ENCODE data around the gene CACNA1C.

CACNA1C gene

GRCh38 chr12:2284857-2285256, 232.1 kb downstream of the CACNA1C start:
- no peak for DNase-seq

DNA sequence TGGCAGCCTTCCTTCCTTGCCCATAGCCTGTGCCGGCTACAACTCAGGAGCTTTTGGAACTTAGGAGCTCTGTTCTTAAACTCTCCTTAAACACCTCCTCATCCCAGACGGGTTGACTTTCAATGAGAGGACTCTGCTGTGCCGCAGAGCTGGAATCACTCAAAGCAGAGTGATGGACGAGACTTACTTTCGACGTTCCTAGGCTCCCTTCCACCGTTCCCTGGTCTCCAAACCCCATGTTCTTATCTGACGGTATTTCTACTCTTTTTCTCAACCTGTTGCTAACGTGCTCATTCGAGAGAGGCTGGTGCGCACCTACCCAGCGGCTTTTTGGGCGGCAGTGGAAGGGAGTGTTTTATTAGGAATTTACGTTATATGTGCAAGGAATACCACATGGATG, 232.7 kb downstream of the CACNA1C start:
- DNase-seq = no peak

DNA sequence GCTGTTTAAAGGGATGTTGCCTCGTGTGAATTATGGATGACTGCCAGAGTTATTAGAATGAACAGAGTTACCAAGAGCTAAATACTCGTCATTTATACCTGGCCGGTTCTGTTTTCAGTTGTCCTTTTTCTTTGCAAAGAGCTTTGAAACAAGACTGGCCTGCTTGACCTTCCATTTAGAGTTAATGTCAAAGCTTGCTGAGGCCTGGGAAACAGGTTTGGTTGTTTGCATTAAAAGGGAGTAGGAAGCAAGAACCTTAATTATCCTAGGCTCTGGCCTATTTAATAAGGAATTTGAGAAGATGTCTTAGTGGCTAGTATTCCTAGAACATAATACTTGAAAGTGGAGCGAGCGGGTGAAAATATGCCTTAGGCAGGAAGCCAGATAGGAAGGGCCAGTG, 233.3 kb downstream of the CACNA1C start:
- DNase-seq = no peak

- DNase-seq = no peak
Measured at GRCh38 chr12:2286461-2287131, 233.8 kb downstream of the CACNA1C start.

- no peak for DNase-seq
Measured at GRCh38 chr12:2287151-2287550, 234.4 kb downstream of the CACNA1C start.

GRCh38 chr12:2287589-2287988, 234.8 kb downstream of the CACNA1C start:
- no peak for DNase-seq

GRCh38 chr12:2288001-2288400, 235.2 kb downstream of the CACNA1C start:
- DNase-seq = no peak

- no peak for DNase-seq
Measured at GRCh38 chr12:2288471-2288870, 235.7 kb downstream of the CACNA1C start.

- DNase-seq = no peak
Measured at GRCh38 chr12:2288875-2289274, 236.1 kb downstream of the CACNA1C start.

DNA sequence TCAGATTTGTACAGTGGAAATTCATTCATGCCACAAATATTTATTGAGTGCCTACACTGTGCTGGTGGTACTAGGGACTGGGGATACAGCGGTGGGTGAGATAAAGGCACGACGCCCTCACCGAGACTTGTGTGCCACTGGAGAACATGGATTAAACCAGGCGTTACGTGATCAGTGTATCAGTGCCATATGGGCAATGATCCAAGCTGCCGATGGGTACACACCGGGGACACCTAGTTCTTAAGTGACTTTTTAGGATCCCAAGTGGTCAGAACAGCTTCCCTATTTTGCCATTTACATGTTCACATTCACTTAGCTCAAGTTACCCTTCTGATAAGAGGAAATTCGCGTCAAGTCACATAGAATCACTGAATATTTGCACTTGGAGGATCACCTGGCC, 236.7 kb downstream of the CACNA1C start:
- DNase-seq = no peak

DNA sequence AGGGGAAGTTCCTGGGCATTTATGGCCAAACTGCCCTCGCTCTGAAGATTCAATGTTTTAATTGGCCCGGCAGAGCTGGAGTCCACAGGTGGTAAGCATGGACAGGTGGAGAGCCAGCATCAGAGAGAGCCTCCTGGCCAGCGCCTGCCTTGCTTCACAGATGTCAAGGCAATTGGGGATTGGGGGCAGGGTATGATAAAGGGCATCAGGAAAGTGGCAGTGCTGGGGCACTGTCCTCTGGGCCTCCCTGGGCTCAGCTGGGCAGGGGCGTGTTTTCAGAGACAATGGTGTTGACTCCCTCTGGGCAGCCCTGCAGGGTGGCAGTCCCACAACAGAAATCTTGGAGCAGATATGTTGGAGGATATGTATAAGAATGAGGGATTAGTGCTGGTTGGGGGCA, 237.3 kb downstream of the CACNA1C start:
- DNase-seq = no peak

DNA sequence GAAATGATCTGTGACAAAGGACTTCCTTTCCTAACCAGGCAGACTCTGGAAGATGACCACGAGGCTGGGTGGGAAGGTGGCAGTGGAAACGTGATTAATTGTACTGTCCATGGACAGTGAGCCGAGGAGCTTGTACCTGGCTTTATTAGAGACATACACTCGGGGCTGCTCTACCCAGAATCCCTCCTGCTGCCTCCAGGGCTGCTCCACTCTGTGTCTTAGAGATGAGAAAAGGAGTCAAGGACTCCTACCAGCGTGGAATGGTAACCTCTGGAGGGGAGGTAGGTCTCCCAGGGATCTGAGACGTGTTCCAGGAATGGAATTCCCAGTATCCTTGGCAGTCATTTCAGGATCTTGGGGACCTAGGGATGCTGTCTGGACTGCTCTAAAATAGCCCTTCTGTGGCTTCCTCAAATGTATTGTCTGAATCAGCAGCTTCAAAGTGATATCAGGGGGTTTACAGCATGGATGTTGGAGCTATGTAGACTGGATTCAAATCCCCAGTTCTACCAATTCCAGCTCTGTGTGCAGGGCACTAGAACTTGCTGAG, 237.8 kb downstream of the CACNA1C start:
- no peak for DNase-seq

GRCh38 chr12:2291182-2291832, 238.5 kb downstream of the CACNA1C start:
- DNase-seq = peak; percentile 16

DNA sequence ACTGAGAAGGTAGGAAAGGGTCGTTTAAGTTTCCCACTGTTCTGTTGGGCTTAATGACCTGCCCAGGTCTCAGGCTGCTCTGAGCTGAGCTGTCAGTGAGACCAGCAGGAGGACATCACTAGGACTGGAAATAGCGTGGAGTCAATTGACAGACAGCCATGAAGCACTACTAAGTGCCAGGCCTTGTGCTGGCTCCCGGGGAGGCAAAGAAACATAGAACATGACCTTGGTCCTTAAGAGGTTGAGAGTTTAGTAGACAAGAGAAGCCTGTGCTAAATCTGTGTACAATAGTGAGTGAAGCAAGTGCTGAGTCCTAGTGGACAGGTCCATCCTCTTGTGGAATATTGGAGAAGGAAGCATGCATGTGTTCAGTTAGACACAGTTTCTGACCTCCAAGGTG, 239.2 kb downstream of the CACNA1C start:
- DNase-seq = no peak

DNA sequence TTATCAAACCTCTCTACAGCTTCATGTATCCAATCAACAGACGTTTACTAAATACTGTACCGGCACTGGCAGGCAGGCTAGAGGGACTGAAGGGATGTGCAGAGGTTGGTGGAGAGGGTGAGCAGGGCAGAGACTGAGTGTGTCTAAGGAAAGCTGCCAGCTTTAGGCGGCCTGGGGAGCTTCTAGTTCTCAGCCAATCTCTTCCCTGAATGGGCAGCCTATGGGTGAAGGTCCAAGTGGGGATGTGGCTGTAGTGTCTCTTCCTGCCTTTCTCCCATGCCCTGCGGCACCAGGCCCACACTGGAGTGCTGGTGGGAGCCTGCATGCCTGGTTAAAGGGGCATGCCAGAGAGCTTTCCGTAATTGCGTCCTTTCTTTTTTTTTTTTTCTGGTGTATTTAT, 239.8 kb downstream of the CACNA1C start:
- DNase-seq = no peak

DNA sequence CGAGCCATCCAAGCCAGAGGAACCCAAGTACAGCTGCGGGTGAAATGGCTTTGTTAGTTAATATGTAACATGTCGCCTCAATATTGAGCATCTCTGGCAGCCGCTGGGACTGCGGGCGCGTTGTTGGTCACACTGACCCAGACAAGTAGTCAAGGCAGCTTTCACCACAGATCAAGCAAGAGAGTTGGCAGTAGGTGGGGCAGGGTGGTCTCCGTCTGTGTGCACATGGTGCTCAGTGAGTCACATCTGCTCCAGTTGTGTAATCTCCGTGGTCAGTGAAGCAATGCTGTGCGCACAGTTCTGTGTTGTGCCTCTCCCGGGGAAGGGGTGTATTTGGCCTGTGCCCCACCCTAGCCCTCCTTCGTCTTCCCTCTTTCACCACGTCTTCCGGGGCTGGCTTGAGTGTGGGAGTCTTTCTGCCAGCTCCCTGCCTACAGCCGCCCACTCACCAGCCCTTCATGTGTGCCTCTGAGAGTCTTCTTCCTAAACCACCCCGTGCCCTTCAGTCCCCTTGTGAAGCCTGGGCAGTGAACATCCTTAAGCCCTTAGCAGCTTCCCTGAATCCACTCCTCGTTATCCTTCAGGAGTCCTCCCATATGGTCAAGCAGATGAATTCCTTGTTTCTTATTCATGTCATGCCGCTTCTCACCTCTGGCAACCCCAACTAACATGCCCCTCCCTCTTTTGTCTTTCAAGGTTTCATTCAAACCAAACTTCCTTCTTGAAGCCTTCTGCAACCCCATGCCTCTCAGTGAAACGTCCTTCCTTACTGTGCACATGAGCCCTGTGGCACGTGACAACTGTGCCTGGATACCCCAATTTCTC, 242.1 kb downstream of the CACNA1C start:
- DNase-seq = no peak

DNA sequence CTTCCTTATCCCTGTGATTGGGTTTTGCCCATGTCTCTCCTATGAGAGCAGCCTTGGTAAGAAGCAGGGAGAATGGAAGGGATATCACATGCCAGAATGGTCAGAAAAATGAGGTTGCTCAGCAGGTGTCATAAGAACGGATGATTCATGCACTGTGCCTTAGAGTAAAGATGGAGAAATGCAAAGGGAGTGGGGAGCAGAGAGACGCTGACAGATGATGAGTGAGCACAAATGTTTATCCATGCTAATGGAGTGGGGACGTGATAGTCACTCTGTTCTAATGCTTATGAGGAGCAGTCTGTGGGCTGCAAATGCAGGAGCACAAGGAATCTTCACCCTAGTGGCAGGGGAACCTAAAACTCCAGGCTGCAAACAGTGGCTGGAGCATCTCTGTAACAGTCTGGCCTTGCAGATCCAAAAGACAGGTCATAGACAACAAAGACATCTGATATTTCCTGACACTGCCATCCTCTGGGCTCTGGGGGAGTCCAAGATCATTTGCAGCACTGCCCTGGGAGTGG, 243.2 kb downstream of the CACNA1C start:
- DNase-seq = no peak

DNA sequence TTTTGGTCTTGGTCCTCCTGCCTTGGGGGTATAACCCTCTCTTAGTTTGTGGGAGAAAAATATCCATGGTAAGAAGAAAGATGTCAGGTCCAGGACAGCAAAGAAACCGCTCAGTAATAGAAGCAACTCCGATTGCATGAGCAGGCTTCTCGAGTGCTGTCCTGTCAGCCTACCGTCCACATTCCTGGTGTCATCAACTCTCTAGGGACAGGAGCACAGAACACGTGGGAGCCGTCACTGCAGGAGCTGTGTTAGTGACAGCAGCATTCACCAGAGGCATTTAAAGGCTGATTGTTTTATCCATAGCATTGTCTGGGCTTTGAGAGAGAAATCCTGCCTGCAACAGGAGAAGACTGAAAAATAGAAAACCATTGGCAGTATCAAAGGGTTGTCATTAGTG, 244.2 kb downstream of the CACNA1C start:
- no peak for DNase-seq

DNA sequence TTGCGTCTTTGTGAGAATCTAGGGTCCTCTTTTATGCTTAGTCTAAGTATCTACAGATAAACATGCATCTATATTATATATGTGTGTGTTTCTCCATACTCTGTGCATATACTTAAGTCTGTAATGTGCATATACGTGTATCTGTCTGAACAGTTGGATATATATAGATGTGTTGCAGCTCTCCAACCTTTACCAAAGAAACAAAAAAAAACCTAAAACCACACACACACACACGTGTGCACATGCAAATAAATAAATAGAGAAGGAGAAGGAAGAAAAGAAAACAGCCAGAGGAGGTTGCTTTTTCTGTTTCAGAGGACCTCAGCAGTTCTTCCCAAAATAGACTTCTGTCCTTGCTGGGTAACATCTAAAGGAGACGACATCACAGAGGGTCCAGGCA, 244.9 kb downstream of the CACNA1C start:
- DNase-seq = no peak

GRCh38 chr12:2298556-2299200, 245.9 kb downstream of the CACNA1C start:
- no peak for DNase-seq

- no peak for DNase-seq
Measured at GRCh38 chr12:2299206-2299605, 246.4 kb downstream of the CACNA1C start.

DNA sequence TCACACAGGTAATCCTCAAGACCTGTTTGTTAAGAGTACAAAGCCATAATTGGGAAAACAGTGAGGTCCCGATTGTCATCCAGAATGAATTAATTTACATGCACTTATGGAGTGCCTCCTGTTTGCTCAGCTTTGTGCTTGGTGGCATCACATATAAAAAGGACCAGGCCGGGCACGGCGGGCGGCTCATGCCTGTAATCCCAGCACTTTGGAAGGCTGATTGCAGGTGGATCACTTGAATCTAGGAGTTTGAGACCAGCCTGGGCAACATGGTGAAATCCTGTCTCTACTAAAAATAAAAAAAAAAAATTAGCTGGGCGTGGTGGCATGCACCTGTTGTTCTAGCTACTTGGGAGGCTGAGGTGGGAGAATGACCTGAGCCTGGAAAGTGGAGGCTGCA, 247.4 kb downstream of the CACNA1C start:
- no peak for DNase-seq

DNA sequence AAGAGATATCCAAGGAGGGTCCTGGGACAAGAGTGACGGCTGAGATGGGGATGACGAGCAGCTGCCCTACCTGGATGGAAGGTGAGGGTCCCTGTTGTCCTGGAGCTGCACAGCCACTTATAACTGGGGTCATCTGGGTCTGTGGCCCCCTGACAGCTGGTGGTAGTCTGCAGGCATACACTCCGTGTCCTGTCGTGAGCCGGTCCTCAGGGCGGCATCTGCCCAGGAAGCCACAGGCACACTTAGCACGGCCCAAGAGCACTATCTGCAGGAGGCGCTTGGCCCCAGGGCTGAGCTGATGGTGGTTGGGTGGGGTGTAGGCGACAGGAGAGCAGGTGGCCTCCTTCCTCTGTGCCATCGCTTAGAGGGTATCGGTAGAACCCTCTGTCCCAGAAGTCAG, 248.1 kb downstream of the CACNA1C start:
- DNase-seq = no peak

Data from activated naive CD4-positive, alpha-beta T cell treated with Interleukin-2 at 50 U/mL for 16 hours (primary cell).